Measurements from ENCODE around the gene KANSL1. TPM values are rescaled to one million over a fixed set of nuclear protein-coding genes. Genes with fewer than 3 reads are reported as not detected.

KANSL1 gene
- total RNA-seq, 2 donors from 2014 or later: 29.4 to 40.7 TPM

- intact Hi-C loops (cut with DNase I): loop anchor here in 1 of 2 donors (5.0 kb wide), 1 partner anchor 35 kb away; no protein-coding TSS in a partner anchor
- DNase-seq (no peak), ATAC-seq (no peak)
These were observed 155.4 kb downstream of the KANSL1 start for GRCh38 chr17:46037722-46038255.

GRCh38 chr17:46036491-46036890 is 156.7 kb downstream of the KANSL1 start:
- no peak for ATAC-seq
- no peak for DNase-seq
- intact Hi-C loops (cut with DNase I): loop anchor here in 1 of 2 donors (5.0 kb wide), 1 partner anchor 34 kb away; no protein-coding TSS in a partner anchor

GRCh38 chr17:46035112-46035818 is 158.0 kb downstream of the KANSL1 start:
- DNase-seq (no peak), ATAC-seq (no peak)
- intact Hi-C loops (cut with DNase I): loop anchor here in 1 of 2 donors (5.0 kb wide), 1 partner anchor 33 kb away; no protein-coding TSS in a partner anchor

- no peak for DNase-seq
- no peak for ATAC-seq
- intact Hi-C loops (cut with DNase I): no loop called here
These were observed 159.8 kb downstream of the KANSL1 start for GRCh38 chr17:46033392-46033791.

GRCh38 chr17:46032909-46033308 is 160.3 kb downstream of the KANSL1 start:
- DNase-seq (no peak), ATAC-seq (no peak)
- intact Hi-C loops (cut with DNase I): no loop called here

- intact Hi-C loops (cut with DNase I): no loop called here
- DNase-seq: no peak
- no peak for ATAC-seq
These were observed 161.3 kb downstream of the KANSL1 start for GRCh38 chr17:46031920-46032319.

GRCh38 chr17:46031440-46031839 is 161.8 kb downstream of the KANSL1 start:
- ATAC-seq: no peak
- intact Hi-C loops (cut with DNase I): no loop called here
- DNase-seq: no peak

- DNase-seq (no peak), ATAC-seq (no peak)
- intact Hi-C loops (cut with DNase I): no loop called here
These were observed 162.5 kb downstream of the KANSL1 start for GRCh38 chr17:46030752-46031151.

- intact Hi-C loops (cut with DNase I): no loop called here
- DNase-seq (no peak), ATAC-seq (no peak)
These were observed 163.6 kb downstream of the KANSL1 start for GRCh38 chr17:46029627-46030026.

- DNase-seq (no peak), ATAC-seq (no peak)
- intact Hi-C loops (cut with DNase I): no loop called here
These were observed 164.2 kb downstream of the KANSL1 start for GRCh38 chr17:46028981-46029565.

- ATAC-seq: no peak
- no peak for DNase-seq
- intact Hi-C loops (cut with DNase I): no loop called here
These were observed 164.9 kb downstream of the KANSL1 start for GRCh38 chr17:46028374-46028773.

GRCh38 chr17:46027976-46028325 is 165.3 kb downstream of the KANSL1 start:
- no peak for DNase-seq
- ATAC-seq: no peak
- intact Hi-C loops (cut with DNase I): no loop called here

GRCh38 chr17:46027048-46027975 is 165.9 kb downstream of the KANSL1 start:
- intact Hi-C loops (cut with DNase I): no loop called here
- peak in 1 of 2 donors; percentile 21 for ATAC-seq

GRCh38 chr17:46026166-46027047 is 166.8 kb downstream of the KANSL1 start:
- intact Hi-C loops (cut with DNase I): no loop called here
- peak; percentile 35 to 42 for ATAC-seq
- DNase-seq: no peak

More at GRCh38 chr17:46027048-46027975, 165.9 kb downstream of the KANSL1 start:
- no peak for DNase-seq

GRCh38 chr17:46025510-46026165 is 167.6 kb downstream of the KANSL1 start:
- intact Hi-C loops (cut with DNase I): no loop called here
- no peak for ATAC-seq
- DNase-seq: no peak

- intact Hi-C loops (cut with DNase I): no loop called here
- ATAC-seq (no peak), DNase-seq (no peak)
These were observed 168.2 kb downstream of the KANSL1 start for GRCh38 chr17:46025060-46025459.

GRCh38 chr17:46024590-46024989 is 168.6 kb downstream of the KANSL1 start:
- DNase-seq (no peak), ATAC-seq (no peak)
- intact Hi-C loops (cut with DNase I): no loop called here

GRCh38 chr17:46023783-46024388 is 169.3 kb downstream of the KANSL1 start:
- intact Hi-C loops (cut with DNase I): no loop called here
- no peak for ATAC-seq

More at GRCh38 chr17:46023783-46024388, 169.3 kb downstream of the KANSL1 start:
- DNase-seq: no peak
